GM18499 (cell line): ENCODE data around the gene GSX2.

Experiments used
- ATAC-seq: cut with Tn5 transposase; IDR thresholded peaks from one replicate; pipeline ENCODE4 v1.9.1; 2021; ENCODE audit warnings: moderate number of reproducible peaks; ENCODE audit not compliant: insufficient read depth, unreplicated experiment

The GSX2 gene

DNA sequence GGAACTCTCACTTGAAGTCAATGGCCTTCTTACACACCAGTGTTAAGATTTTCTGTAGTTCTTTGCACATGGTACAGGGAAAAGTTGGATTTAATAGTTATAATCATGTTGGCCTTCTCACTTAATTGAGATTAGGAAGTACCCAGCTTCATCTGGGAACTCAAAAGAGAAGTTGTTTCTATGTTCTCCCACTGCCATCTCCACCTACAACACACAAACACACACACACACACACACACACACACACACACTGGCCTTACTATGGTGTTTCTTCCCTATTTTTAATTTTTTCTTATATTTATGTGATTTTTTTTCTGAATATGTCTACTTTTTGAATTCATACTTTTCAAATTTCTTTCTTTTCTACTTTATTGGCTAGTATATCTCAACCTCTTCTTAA, 25.6 kb upstream of the GSX2 start:
- ATAC-seq, result no peak

DNA sequence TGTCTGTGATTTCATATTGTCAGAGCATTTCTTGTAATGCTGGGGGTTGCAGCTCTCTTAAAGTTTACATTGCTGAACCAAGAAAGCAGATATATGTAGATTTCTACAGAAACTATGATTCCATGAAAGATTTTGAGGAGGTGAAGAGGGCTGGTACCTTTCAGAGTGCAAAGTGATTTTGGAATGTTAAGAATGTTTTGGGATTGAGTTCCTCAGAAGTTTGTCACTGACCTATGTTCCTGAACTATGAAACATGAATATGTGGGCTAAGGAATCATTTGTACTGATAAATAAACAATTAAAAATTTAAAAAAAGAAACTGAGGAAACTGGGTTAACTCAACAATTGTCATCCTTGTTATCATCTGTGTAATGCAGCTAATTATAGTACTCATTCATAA, 23.3 kb upstream of the GSX2 start:
- no peak for ATAC-seq

DNA sequence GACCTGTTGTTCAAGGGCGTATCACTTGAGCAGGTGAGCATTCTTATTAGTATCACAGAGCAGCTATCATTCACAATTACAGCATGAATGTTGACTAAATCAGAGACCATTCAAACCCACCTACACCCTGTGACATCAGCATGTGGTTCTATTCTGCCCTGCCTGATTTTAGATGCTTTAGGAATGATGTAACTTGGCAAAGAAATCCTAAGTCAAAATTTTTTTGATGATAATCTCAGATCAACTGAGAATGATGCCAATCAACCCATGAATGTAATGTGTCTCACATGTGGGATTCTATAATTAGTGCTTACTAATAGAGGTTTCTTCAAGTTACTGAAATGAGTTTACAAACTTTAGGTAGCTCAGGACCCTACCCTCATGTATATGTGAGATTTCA, 22.2 kb upstream of the GSX2 start:
- no peak for ATAC-seq

DNA sequence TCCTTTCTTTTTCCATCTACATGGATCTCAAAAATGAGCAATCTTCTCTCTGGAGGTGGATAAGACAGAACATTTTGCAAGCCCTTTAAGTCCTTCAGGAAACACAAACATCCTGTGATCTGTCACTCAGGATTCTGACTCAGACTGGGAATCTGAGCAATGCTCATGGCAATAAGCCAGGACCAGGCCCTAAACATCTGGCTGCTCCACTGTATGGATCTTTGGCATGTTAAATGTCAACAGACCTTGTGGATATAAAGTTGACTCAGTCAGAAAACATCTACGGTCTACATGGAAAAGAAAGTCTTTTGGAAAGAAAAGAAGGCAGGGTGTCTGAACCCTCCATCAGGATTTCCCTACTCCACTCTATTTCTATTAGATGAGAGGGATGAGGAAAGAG, 17.8 kb upstream of the GSX2 start:
- ATAC-seq, result no peak

DNA sequence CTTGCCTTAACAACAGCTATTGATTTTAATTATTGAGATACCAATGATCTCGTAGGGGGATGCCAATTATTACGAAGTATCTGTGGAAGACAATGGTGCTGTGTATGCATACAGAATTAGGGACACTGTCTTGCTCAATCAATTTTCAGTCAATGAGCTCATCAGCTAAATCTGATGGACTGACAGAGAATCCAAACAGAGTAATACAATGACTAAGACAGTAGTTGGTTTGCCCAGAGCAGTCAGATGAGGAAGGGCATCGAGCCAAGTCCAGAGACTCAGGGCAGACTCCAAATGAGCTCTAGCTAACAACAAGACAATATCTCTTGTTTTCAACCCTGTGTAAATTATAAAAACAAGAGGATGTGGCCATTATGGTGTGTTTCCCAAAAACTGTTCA, 14.7 kb upstream of the GSX2 start:
- ATAC-seq, result no peak

DNA sequence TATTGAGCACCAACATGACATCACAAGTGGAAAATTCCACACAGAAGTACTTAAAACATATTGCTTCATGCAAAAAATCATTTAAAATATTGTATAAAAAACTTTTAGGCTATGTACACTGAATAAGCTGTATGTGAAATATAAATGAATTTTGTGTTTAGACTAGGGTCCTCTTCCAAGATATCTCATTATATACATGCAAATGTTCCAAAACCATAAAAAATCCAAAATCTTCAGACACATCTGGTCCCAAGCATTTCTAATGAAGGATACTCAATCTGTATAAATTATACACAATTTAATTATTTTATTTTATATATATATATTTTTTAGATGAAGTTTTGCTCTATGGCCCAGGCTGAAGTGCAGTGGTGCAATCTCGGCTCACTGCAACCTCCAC, 10.1 kb upstream of the GSX2 start:
- ATAC-seq, result no peak

DNA sequence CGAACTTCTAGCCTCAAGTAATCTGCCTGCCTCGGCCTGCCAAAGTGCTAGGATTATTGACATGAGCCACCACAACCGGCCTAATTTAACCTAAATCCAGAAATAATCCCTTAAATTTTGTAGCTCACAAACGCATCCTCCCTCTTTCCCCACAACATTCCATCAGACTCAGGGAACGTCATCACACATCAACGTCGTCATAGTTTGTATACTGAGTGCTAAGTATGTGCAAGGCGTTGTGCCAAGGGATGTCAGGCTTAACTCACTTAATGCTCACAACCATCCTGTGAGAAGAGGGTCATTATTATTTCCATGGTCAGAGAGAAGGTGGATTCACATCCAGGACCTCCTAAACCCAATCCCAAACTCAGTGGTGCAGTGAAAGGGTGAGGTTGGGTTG, 9.6 kb upstream of the GSX2 start:
- no peak for ATAC-seq

DNA sequence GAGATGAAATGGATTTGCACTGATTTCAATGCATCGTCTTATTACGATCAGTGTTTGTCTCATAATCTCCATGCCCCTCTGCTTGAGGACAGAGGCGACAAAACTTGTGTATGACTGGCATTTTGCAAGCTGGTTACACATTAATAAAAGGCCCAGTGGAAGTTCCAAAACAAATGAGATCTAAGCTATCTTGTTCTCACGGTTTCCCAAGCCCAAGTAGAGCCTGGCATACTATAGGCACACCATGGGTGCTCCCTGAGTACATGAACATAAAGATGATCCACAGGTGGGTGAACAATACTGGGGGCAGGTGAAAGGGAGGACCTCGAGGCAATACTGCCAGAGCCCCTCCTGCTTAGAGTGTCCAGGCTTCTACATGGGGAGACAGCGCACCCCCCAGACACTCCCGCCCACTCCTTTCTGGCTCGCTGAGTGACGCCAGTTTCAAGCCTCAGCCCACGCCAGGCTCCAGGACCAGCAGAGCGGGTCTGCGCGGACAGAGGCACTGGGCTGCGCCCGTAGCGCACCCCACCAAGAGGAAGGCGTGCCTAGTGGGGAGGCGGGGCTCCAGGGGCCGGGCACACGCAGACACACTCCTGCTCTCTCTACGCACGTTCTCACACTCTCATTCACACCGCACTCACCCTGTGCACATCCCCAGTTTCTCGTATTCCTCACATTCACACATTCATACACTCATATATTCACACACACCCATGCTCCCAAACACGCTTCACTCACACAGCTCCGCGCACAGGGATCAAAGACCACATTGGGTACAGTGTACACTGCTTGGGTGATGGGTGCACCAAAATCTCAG, 8.9 kb upstream of the GSX2 start:
- ATAC-seq, result peak; percentile 48

DNA sequence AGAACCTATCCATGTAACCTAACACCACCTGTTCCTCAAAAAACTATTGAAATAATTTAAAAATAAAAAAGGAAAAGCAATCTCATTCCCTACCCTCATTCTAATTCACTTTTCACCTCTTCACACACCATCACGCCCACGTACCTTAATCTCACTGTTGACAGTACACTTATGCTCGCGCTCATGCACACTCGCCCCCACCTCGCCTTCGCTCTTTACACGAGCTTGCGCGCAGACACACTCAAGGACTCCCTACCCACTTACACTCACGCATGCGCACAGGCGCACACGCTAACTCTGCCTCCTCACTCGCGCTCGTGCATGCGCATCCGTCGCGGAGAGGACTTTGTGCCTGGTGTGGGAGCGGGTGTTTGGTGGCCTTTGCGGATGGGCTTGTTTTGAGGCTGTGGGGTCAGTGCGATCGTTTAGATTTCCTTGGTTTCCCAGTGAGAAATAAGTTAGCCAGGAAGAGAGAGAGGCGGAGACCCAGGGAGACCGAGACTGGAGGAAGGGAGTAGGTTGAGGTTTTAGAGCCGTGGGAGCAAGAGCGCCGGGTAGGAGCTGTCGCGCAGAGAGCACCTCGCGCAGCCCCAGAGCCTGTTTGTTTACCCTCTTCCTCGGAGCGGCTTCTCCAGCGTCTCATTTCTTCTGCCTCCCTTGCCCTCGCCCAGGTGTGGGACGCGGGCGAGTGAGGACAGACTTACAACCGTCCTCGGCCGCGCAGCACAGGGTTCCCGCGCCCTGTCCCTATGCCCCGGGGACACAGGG, 8.1 kb upstream of the GSX2 start:
- peak; percentile 65 for ATAC-seq

DNA sequence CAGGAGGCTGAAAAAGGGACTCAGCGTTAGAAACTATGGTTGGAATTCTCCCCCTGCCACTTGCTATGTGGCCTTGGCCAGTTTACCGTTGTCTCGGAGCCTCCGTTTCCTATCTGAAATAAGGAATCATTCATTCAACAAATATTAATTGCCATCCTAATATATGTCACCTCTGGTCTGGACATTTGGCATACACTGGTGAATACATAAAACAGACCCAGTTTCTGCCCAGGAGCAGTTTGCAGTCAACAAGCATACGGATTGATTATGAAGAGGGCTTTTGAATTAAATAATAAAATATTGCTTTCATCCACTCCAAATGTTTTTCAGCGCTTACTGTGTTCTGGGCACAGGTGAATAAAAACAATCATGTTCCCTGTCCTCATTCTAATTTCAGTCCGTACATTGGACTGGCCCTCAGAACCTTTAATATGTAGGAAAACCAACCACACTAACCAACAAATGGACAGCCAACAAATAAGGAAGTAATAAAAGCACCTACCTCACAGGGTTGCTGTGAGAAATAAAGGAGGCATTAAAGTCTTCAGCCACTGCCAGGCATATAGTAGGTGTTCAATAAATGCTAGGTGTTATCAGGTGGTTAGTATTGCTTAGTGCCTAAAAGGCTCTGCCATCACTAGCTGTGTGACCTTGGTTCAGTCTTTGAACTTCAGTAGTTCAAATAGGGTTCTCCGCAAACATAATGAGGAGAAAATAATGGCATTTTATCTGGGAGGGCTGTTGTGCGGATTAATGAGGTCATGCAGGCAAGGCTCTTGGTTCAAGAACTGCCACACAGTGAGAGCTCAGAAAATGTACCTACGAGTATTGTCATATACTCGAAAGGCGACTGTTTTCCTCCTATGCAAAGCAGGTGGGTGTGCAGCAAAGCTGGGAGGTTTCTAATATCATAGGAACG, 7.3 kb upstream of the GSX2 start:
- ATAC-seq, result no peak

DNA sequence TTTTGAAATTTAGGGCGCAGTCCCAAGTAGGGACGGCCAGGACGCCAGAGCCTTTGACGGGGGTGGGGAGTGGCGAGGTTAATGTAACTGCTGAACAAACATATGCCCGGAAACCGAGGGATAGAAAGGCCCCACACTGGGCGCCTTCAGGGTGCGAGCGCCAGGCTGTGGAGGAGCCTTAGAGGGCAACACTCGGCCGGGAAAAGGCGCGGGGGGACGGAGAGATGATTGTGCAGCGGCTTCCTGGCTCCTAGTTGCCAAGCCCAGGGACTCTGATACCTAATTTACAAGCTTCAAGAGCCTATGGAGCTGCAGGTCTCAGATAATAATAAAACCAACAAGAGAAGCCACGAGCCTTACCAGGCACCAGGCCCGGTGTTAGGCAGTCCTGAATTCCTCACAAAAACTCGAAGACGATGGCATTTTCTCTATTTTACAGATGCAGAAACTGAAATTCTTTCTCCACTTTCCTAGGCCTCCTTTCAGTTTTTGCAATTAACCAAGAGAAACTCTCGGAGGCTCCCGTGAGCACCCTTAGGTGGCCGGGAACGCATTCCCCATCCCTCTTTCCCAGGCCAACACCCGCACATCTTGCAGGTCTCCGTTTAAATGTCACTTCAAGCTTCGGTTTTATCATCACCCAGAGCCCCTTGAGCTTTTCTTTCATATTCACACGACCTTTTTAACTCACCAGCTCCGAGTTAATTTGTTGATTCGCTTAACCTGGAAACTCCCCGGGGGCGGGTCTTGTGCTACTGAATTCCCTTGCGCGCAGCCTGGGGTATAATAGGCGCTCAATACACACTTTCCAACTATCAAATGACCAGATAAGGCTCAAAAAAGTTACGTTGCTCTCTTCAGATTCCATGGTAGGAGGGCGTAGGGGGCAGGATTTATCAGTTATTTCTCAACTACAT, 6.4 kb upstream of the GSX2 start:
- no peak for ATAC-seq

DNA sequence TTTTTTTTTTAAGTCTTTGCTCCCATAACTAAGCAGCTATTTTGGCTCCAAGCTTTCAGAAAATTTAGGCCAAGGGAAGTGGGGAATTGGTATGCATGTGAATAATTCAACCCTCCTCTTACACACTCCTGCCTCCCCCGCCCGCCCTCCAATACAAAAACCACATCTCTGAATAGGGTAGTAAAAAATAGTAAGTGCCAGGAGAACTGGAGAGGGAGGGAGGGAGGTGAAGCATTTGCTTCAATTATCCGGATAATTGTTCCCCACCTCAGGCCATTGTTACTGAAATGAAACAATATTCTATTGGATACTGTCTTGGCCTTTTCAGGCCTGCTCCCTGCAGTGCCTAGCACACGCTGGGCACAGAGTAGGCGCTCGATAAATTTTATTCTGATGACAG, 5.5 kb upstream of the GSX2 start:
- ATAC-seq, result no peak

DNA sequence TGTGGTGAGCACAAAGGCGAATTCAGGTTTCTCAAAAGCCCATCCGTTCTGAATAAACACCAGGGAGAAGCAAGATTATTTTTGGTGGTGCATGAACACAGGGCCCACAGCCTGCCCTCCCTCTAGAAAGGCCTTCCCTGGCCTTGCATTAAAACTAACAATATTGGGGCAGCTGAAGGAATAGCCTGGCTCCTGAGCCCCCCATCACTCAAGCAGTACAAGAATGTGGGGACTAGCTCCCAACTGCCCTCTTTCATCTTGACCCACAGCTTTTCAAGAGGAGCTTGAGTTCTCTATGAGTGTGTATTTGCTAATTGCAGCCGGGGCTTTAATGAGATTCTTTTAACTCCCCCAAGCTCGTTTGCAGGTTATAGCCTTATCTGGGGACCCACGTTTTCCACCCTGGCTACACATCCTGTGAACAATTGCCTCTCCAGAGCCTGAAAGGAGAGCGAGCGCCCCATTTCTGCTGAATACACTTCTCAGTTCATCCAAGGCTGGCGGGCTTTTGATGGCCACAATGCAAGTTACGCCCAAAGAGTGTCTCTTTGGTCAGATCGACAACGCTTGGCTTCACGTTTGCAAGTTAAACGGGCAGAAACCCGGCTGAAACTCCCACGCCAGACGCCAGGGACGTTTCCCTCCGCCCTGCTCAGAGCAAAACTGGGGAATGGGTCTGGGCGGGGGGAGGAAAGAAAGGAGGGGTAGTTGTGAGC, 4.7 kb upstream of the GSX2 start:
- ATAC-seq, result no peak

DNA sequence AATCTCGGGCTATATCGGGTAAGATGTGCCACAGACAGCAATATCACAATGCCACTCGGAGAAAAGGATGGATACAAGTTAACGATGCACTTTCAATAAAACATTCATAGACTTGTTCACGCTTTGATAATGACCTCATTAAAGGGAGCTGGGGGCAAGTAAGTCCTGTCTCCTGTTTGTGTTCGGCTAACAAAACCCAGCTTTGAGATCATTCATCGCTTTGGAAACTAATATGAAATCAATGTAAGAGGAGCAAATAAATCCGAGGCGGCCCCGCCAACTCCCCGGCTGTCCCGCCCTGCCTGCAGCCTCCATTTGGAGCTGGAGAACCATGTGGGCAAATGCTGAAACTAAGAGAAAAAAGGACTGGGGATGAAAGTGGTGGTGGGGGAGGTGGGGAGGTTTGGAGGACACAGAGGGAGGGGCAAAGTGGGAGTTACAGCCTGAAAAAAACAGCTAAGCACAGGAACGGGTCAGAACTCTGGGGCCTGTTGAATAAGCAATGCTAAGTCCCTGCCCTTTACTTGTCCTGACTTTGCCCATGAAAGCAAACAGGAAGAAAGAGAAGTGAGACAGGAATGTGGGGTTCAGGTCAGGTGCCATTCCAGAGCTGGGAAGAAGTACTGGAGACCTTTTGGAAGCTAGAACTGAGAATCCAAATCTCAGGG, 3.5 kb upstream of the GSX2 start:
- no peak for ATAC-seq

DNA sequence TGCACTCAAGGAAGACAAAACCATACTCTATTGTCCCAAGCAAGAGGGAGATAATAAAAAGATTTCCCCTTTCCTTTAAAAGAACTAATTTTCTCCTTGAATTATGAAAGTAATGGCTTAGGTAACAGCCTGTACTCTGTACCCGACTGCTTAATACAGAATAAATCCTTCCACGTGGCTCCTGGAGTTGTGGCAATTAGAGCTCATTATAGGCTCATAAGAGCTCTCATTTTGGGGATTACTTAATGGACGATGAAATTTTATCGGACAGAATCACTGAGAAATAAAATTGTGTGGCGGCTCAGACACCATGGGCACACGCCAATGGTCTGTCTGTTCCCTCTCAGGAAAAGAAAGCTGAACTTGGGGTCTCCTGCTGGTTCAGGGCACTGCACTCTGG, 2.8 kb upstream of the GSX2 start:
- ATAC-seq, result no peak

DNA sequence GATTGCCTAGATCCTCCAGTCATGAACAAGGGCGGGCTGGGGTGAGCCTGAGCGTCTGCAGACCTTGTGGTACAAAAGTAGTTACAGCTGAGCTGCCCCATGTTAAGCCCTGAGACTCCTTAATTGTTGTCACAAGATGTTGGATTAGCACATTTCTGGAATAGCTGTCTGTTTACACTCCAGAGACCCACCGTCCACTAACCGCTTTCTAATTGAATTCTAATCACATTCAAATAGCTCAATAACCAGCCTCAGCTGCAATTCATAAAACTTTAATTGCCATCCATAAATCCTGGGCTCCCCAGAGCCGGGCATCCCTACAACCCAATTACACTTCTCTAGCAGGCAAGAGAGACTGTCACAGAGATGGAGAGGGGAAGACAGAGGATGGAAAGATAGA, 1.6 kb upstream of the GSX2 start:
- ATAC-seq, result no peak

DNA sequence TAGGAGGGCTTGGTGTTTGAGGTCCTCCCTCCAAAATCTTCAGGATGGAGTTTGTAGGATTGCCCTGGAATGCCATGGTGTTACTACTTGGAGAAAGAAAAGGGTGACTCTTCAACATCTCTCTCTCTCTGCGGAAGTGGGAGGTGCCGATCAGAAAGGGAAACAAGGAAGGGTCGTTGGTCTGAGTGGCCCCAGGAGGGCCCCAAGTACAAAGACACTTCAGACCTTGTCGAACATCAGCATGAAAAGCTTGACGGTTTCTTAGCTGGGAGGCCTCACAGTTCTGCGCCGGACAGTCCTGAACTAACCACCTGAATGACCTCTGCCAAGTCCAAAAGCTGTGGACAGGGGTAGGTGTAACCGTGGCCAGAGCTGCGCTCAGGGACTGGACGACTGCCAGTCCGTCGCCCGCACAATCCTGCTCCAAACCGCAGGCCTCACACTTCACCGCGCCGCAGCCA, 646 bp upstream of the GSX2 start:
- ATAC-seq, result no peak

DNA sequence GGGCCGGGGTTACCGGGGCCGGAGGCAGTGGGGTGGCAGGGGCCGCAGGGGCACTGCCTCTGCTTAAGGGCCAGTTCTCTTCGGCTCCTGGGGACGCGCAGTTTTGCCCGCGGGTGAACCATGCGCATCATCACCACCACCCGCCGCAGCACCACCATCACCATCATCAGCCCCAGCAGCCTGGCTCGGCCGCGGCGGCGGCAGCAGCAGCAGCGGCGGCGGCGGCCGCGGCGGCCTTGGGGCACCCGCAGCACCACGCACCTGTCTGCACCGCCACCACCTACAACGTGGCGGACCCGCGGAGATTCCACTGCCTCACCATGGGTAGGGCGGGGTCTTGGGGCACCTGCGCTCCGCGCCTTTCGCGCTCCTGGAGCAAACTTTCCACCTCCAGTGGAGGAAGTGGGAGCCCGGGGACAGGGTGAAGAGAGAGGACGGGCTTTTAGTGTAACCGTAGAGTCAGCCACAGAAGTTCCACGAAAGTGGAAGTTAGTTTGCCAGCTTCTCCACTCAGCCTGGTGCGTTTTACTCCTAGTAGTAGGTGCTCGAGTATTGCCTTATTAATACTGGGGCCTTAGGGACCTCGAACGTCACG, 729 bp downstream of the GSX2 start:
- ATAC-seq, result no peak
